NCI-H1417 (cell line): Measurements from ENCODE around the gene OBSCN.

Experiments
- DNase-seq, 3 experiments: peaks; one replicate each; lab custom pipeline; 2025; lab: John Stamatoyannopoulos, UW

OBSCN gene

GRCh38 chr1:228341450-228341813, 133.6 kb downstream of the OBSCN start:
- no peak for DNase-seq

DNA sequence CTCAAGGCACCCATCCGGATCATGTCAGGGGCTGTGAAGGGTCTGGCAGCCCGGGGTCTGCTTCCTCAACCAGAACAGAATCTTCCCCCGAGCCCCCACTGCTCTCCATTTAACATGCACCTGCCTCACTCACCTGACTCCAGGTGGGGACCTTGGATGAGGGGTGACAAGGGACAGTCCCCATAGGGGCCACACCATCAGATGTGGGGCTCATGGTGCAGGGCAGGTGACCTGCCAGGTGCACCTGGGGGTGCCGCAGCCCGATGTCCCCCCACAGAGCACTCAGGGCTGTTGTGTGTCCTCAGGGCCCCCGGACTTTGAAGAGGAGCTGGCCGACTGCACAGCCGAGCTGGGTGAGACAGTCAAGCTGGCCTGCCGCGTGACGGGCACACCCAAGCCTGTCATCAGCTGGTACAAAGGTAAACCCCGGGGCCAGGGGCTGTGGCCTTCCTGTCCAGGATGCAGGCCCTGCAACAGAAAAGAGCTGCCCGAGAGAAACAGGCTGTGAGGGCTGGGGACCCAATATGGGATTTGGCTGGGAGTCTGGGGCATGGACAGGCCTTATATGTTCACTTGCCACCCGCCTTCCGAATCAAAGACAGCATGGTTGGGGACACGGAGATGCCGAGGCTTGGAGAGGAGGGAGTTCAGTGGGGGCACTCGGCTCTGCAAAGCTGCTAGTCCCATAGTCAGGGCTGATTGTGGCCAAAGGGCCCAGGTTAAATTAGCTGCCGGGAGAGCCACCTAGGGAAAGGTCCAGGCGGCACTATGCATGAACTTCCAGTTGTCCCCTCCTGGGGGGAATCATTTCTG, 134.2 kb downstream of the OBSCN start:
- DNase-seq, result no peak

GRCh38 chr1:228342627-228343190, 134.9 kb downstream of the OBSCN start:
- no peak for DNase-seq

DNA sequence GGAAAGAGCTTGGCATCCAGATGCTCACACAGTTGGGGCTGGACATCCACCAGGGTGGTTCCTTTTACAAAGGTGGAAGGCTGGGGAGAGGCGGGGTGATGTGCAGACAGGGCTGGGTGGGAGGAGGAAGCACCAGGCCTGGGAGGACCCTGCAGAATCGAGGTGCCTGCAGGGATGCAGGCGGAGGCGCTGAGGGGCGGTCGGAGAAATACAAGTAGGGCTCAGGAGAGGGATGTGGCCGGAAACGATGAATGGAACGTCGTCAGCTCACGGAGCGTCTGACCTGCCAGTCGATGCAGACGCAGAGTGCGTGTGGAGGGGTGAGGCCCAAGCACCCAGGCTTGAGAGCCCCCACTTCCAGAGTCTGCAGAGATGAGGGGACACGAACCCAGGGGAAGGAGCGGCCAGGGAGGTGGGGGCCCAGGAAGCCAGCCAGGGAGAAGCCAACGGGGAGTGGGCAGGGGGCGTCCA, 135.4 kb downstream of the OBSCN start:
- DNase-seq, result no peak

DNA sequence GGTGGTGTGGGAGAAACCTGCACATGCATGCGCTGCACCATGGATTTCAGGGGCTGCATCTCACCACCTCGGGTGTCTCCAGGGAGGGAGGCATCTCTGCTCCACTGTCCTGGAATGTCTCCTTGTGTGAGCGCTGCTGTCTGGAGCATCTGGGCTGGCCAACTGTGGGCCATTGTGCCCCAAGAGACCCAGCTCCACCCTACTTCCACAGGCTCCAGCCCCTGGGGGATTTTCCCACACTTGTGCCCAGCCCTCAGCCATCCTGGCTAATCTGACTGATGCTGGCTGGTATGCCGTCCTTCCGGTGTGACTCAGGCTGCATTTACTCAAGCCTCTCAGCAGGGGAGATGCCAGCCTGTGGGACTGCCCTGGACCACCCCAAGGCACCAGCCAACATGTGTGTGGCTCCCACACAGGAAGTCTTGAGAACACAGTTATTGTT, 136.8 kb downstream of the OBSCN start:
- DNase-seq, result no peak

DNA sequence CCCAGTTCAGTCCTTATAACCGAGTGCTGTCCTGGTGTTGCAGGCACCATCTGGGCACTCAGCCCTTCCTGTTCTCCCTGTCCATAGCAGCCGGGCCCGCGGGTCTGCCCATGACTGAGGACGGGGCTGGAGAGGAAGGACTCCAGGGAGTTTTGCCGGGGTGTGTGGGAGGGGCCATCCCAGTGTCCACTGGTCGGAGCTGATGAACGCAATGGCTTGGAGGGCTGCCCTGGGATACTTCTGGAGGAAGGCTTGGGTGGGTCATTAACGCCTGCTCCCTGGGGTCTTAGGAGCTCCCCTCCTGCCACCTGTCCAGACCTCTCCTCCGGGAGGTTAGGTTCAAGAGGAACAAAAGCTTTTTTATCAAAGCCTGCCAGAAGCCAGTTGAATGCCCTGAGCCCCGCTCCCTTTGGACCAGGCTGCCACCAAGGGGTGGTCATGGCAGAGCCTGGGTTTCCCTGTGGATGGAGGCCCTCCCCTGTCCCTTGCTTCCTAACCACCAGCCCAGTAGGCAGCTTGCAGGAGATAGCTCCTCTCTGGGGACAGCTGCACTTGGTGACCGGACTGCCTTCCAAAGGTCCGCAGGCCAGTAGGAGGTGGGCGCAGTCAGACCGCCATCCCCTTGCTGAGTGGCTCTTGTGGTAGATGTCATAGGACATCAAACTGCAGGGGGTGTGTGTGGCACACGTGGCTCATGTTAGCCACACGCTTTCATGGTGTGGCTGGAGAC, 137.5 kb downstream of the OBSCN start:
- no peak for DNase-seq

DNA sequence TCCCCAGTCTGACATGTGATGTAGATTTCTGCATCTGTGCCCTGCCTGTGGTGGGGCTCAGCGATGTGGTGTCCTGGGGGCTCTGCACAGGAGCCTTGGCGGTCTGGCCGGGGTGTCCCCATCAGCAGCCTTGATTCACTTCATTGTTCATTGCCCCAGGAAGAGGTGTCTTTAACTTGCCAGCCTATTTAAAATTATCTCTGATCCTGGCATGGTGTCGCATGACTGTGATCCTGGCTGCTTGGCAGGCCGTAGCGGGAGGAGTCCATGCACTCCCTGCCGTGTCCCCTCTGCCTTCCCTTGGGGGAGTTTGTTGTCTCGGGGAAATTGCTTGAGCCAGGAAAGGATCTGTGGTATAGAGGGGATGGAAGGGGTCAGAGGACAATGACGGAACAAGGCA, 138.9 kb downstream of the OBSCN start:
- no peak for DNase-seq

DNA sequence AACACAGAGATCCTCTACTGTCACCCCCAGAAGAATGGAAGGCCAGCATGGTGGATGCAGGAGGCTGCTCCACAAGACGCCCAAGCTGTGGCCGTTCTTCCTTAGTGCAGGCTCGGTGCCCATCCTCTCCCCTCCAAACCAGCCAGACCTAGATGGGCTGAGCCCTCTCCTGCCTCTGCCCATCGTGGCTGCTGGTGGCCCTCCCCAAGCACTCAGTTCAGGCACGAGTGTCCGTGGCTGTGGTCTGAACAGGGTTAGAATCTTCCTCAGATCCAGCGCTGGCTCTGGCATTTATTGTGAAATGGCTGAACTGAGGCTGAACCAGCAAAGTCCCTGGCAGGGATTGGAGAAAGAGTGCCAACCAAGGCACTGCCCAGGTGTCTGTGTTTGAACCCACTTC, 139.3 kb downstream of the OBSCN start:
- DNase-seq, result no peak

- DNase-seq, result no peak
Observed at GRCh38 chr1:228348708-228349467, 141.0 kb downstream of the OBSCN start.

DNA sequence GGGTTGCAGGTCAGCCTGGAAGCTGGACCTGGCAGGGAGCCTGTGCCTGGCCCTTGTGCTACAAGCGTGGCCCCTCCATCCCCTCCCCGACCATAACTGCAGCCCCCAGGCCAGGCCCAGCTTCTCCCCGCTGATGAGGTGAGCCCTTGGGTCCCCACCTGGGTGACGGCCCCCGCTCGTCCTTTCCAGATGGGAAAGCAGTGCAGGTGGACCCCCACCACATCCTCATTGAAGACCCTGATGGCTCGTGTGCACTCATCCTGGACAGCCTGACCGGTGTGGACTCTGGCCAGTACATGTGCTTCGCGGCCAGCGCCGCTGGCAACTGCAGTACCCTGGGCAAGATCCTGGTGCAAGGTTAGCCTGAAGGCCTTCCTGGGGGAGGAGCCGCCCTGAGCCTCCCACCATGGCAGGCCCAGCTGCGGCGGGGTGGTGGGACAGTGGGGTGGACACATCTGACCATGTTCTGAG, 141.9 kb downstream of the OBSCN start:
- DNase-seq, result no peak

DNA sequence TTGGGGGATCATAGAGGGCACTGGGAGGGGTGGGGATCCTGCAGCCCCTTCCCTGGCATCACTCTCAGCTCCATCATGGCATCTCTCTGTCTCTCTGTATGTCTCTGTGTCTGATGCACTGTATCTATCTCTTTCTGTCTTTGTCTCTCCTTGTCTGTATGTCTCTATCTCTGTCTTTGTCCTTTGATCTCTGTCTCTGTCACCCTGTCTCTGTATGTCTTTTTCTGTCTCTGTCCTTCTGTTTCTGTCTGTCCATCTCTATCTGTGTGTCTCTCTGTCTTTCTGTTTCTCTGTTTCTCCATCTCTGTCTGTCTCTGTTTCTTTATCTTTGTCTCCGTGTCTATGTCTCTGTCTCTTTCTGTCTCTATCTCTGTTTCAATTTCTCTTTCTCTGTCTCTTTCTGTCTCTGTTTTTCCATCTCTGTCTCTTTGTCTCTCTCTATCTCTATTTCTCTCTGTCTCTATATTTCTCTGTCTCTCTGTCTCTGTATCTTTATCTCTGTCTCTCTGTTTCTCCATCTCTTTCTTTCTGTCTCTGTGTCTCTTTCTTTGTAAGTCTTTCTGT, 142.4 kb downstream of the OBSCN start:
- no peak for DNase-seq

DNA sequence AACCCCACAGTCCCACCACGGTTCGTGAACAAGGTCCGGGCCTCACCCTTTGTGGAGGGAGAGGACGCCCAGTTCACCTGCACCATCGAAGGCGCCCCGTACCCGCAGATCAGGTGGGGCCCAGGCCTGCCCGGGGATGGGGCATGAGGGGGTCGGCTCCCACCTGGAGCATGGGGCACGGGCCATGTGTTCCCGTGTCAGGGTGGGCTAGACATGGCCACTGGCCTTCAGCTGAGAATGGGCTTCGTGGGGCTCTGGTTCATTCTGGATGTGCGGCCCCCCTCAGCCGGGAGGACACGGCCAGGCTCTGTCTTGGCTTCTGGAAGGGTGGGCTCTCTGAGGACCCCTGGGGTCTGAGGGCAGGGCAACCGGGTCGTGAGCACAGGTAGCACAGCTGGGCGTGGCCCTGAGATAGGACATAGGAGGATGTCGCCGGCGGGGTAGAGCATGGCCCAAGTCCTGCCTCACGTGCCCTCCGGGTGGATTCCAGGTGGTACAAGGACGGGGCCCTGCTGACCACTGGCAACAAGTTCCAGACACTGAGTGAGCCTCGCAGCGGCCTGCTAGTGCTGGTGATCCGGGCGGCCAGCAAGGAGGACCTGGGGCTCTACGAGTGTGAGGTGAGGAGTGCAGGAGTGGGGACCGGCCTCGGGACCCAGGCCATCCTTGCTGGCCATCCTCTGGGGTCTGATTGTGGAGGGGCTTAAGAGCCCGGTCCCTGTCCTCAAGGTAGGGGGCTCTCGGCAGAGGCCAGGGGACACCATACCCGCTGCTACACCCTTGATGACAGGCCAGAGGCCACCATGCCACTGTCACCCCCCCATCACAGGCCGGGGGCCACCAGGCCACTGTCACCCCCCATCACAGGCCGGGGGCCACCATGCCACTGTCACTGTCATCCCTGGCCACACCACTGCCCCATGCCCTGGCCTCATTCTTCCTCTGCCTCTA, 143.3 kb downstream of the OBSCN start:
- DNase-seq, result no peak

GRCh38 chr1:228351850-228352249, 144.0 kb downstream of the OBSCN start:
- DNase-seq, result no peak

- no peak for DNase-seq
Observed at GRCh38 chr1:228352677-228353481, 145.0 kb downstream of the OBSCN start.

DNA sequence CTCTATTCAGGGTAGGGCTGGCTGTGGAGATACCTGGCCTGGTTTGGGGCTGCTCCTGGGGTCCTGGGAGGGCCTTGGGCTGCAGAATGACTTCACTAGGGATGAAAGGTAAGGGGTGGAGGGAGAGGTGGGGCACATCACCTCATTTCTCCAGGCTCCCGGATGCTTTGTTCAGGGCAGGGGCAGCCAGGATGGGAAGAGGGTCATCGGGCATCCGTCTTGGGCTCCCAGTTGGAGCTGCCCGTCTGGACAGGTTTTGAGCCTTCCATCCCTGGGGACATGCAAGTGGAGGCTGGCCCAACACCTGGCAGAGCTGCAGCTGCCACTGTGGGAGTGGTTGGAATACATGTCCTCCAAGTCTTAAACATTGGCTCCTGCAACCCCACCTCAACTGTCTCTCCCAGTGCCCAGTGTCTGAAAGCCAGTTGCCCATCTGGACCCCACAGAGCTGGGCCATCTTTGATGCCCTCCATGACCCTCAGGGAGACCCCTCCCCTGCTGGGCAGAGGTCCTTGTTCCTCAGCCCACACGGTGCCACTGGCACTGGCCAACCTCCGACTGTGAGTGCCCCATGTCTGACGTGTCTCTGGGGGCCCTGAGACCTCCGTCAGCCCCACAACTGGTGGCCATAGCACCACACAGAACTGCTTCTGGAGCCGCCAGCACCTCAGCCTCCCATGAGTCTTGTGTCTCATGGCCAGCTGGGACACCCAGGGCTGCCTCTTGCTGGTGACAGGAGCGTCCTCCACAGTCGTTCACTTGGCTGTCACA, 145.9 kb downstream of the OBSCN start:
- DNase-seq, result no peak

- DNase-seq, result no peak
Observed at GRCh38 chr1:228354390-228355320, 146.8 kb downstream of the OBSCN start.

DNA sequence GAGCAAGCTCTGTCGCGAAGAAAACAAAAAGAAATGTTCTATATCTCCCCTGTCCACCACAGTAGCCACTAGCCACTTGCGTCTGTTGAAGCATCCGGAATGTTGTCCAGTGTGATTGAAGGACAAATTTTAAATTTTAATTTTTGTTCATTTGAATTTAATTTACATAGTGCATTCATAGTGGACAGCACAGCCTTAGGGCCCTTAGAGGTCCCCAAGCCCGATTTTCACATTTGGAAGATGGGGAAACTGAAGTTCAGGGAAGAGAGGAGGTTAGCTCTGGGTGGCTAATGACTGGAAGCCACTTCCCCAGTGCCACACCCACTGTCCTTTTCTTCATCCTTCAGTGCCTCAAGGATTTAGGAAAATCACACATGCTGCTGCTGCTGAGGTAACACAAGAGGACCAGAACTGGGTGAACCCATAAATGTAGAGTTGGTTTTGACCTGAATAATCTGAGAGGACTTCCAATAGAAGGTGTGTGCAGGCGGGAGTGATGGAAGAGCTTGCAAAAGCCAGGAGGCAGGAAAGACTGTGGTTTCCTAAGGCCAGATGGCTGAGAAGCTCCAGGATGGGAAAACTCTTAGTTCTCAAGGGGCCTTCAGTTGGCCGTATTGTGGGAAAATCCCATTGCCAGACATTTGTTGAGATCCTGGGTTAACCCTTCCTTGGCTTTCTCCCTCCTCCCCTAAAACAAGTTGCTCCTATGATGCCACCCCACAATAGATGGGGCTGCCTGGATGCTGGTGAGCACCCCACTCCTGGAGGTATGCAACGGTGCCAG, 149.2 kb downstream of the OBSCN start:
- DNase-seq, result no peak
